Measurements from ENCODE around the gene GLB1L3. TPM values are rescaled to one million over a fixed set of nuclear protein-coding genes. Genes with fewer than 3 reads are reported as not detected.

GLB1L3 gene
- total and polyA plus RNA-seq, 10 donors = 0.13 to 0.25 (median 0.21) TPM; not detected in 4

DNA sequence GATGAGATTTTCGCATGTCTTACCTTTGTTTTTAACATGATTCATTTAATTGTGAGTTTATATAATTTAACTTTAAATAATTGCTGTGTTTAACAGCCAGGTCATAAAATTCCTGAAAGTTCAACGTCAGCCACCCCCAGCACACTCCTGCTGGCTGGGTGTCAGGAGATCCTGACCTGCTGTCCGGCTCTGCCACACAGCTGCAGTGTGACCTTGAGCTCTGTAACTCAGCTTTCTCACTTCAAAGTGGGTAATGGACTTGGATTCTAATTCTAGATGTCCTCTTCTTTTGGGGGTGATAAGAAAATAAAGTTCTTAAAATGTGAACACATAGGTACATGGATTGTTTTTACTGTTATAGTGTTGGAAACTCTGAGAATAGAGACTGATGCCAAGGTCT, 40.8 kb upstream of the GLB1L3 start:
- intact Hi-C loops (cut with DNase I; ENCODE audit: low total_unique reads) = no loop called here
- Histone ChIP-seq H3K4me1 (peaks cover 9 to 37% (median 24%) of the 10 kb centered on the region in 6 donors), H3K4me3 (no peak overlapping the region)

DNA sequence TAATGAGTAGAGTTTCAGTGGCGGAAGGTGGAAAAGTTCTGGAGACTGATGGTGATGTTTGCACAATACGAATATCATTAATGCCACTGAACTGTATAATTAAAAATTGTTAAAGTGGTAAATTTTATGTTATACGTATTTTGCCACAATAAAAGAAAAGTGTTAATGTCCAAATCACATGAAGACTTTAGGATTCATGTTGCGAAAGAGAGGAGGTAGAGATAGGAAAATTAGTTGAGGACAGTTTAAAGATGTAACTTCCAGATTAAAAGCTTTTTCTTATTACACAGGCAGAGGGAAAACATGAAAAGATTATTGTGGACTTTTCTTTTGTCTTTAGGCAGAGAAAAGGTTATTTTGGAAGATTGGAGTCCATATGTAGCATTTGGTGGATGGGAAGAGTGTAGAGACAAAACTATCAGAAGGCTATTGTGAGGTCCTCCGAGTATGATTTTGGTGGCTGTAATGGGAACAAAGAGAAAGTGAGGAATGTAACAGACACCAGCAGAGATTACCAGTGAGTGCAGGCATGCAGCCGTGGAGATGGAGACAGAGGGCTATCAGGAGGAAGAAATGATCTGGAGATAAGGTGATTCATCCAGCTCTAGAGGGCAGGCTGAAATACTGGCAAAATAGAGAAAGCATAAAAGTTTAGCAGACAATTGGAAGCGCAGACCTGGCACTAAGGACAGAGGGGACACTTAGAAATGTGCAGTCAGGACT, 39.2 kb upstream of the GLB1L3 start:
- Histone ChIP-seq H3K27ac (no peak overlapping the region), H3K4me3 (no peak overlapping the region), H3K9me3 (no peaks in the 10 kb centered on the region), H3K27me3 (replicated peaks in 1 of 7) (no peaks in the 10 kb centered on the region), H3K4me1 (peaks cover 5 to 21% (median 9%) of the 10 kb centered on the region in 6 donors), H3K36me3 (peaks cover 0 to 75% (median 26%) of the 10 kb centered on the region in 6 donors)
- no peak for DNase-seq
- TF ChIP-seq POLR2A (IDR thresholded peaks at IDR 0.05) (no peak), POLR2AphosphoS5 (IDR thresholded peaks at IDR 0.05) (no peak)
- TF ChIP-seq, protein P1, sequence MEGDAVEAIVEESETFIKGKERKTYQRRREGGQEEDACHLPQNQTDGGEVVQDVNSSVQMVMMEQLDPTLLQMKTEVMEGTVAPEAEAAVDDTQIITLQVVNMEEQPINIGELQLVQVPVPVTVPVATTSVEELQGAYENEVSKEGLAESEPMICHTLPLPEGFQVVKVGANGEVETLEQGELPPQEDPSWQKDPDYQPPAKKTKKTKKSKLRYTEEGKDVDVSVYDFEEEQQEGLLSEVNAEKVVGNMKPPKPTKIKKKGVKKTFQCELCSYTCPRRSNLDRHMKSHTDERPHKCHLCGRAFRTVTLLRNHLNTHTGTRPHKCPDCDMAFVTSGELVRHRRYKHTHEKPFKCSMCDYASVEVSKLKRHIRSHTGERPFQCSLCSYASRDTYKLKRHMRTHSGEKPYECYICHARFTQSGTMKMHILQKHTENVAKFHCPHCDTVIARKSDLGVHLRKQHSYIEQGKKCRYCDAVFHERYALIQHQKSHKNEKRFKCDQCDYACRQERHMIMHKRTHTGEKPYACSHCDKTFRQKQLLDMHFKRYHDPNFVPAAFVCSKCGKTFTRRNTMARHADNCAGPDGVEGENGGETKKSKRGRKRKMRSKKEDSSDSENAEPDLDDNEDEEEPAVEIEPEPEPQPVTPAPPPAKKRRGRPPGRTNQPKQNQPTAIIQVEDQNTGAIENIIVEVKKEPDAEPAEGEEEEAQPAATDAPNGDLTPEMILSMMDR (IDR thresholded peaks at IDR 0.05 in 8 of 11, conservative IDR thresholded peaks at IDR 0.05 in 3 of 11) = no peak
- 90 to 95% (median 93%) methylated on average over 7 of the region's 7 CpGs for WGBS, 5 donors
- intact Hi-C loops (cut with DNase I; ENCODE audit: low total_unique reads) = no loop called here

More for the DNA sequence above, 40.8 kb upstream of the GLB1L3 start:
- H3K27ac ChIP-seq = no peak overlapping the region
- no peaks in the 10 kb centered on the region for H3K9me3 ChIP-seq
- H3K36me3 ChIP-seq = peaks cover 0 to 59% (median 20%) of the 10 kb centered on the region in 6 donors
- WGBS, 5 donors = 72 to 89% (median 83%) methylated on average over 3 of the region's 3 CpGs
- no peaks in the 10 kb centered on the region for H3K27me3 ChIP-seq (replicated peaks in 1 of 7)
- DNase-seq = no peak
- TF ChIP-seq POLR2A (IDR thresholded peaks at IDR 0.05) (no peak), POLR2AphosphoS5 (IDR thresholded peaks at IDR 0.05) (peak in 1 of 3 donors; percentile 21)

DNA sequence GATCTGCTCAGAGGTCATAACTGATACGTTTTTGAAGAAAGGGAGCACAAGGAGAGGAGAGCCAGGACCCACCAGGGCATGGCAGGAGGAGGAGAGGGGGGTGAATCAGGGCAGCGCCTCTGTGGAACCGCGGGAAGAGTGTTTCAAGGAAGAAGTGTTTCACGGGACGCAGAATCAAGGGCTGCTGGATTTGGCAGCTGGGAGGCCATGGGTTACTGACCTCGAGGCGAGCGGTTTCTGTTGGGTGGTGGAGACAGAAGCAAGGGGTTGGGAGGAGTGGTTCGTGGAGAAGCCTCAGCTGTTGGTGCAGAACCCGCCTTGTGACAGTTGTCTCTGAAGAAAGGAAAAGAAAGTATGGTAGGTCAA, 38.6 kb upstream of the GLB1L3 start:
- Histone ChIP-seq H3K9me3 (no peaks in the 10 kb centered on the region), H3K4me1 (peaks cover under 1 to 16% (median 3%) of the 10 kb centered on the region in 6 donors), H3K27ac (no peak overlapping the region), H3K36me3 (peaks cover 0 to 81% (median 31%) of the 10 kb centered on the region in 6 donors), H3K27me3 (replicated peaks in 1 of 7) (no peaks in the 10 kb centered on the region), H3K4me3 (no peak overlapping the region)
- WGBS, 5 donors = 80 to 85% (median 83%) methylated on average over 11 of the region's 11 CpGs
- DNase-seq = no peak
- TF ChIP-seq, protein P1 (IDR thresholded peaks at IDR 0.05 in 8 of 11, conservative IDR thresholded peaks at IDR 0.05 in 3 of 11) = no peak
- TF ChIP-seq POLR2AphosphoS5 (IDR thresholded peaks at IDR 0.05) = no peak
- no peak for TF ChIP-seq POLR2A (IDR thresholded peaks at IDR 0.05)
- intact Hi-C loops (cut with DNase I; ENCODE audit: low total_unique reads) = no loop called here

DNA sequence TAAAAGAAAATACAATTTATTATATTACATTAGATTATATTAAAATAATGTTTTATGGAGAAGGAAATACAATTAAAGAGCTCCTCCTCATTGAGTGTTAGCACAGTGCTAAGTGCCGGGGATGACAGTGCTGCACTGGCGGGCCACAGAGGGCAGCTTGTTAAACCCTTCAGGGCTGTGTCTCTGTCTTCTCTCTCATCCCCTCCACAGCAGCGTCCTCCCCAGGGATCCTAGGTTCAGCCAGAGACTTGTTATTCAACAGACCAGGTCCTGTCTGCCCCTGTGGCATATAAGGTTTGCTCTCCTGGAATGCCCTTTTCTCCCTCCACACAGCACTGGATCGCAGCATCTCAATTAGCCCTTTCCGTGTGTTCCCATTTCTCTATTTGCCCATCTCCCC, 37.2 kb upstream of the GLB1L3 start:
- Histone ChIP-seq H3K36me3 (peaks cover 0 to 95% (median 41%) of the 10 kb centered on the region in 6 donors), H3K27ac (no peak overlapping the region), H3K9me3 (no peaks in the 10 kb centered on the region), H3K4me3 (no peak overlapping the region), H3K4me1 (peaks cover 0 to 9% (median 0%) of the 10 kb centered on the region in 6 donors), H3K27me3 (replicated peaks in 1 of 7) (no peaks in the 10 kb centered on the region)
- no peak for DNase-seq
- intact Hi-C loops (cut with DNase I; ENCODE audit: low total_unique reads) = no loop called here
- WGBS, 5 donors = 93 to 100% (median 96%) methylated on average over 5 of the region's 5 CpGs
- TF ChIP-seq POLR2A (IDR thresholded peaks at IDR 0.05) = no peak
- no peak for TF ChIP-seq POLR2AphosphoS5 (IDR thresholded peaks at IDR 0.05)
- TF ChIP-seq, protein P1 (IDR thresholded peaks at IDR 0.05 in 8 of 11, conservative IDR thresholded peaks at IDR 0.05 in 3 of 11) = no peak

Data from spleen (tissue), 11 donors.